Femur (tissue), 1 donor: ENCODE results near the gene PNMA1.
"Not testable (repeated sequence)": the region's sequence is repeated elsewhere in the genome, so short reads cannot be mapped to it uniquely, and the experiment has no call there.

Experiments used
- DNase-seq: peaks from one replicate; pipeline ENCODE4 v3.0.0-alpha.2; 2017

PNMA1 gene

DNA sequence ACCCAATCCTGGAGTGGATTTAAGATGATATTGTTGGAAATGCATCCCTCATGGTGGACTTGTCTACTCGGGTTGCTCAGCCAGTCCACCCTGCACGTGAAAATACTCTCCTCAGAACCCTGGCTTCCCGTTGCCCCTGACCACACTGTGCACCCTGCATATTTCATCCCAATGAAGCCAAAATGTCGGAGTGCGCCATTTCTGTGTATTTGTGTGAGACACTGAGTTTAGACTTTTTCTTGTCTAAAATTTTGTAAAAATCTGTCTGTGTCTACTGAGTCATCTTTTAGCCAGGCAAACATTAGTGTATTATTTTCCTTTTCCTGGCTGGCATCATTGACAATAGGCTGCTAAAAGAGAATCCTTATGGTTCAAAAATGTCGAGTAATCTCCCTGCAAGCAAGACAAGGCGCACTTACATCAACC, 485 bp upstream of the PNMA1 start:
- DNase-seq = no peak

DNA sequence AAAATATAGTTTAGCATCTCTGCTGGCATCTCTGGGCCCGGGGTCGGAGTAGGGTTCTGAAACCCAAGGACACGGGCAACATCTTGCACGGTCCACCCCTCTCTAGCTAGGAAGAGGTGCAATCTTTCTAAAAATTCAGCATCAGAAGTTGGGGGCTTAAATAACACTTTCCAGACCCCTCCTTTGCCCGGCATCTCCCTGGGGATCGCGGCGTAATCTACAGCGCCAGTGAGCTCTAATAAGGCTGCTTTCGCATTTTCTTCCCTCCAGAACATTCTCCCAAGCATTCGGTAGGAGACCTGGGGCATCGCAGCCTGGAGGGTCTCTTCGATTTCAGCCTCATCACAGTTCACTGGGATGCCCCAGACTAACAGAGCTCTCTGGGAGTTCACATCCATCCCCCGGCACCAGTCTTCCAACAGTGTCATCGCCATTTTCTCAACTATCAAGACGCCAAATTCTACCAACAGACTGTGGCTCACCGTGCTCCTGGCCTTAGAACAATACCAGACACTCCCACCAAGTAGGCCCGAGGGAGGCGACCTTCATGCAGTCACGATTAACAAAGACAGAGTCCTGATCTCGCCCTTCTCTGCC, 880 bp downstream of the PNMA1 start:
- DNase-seq = no peak

DNA sequence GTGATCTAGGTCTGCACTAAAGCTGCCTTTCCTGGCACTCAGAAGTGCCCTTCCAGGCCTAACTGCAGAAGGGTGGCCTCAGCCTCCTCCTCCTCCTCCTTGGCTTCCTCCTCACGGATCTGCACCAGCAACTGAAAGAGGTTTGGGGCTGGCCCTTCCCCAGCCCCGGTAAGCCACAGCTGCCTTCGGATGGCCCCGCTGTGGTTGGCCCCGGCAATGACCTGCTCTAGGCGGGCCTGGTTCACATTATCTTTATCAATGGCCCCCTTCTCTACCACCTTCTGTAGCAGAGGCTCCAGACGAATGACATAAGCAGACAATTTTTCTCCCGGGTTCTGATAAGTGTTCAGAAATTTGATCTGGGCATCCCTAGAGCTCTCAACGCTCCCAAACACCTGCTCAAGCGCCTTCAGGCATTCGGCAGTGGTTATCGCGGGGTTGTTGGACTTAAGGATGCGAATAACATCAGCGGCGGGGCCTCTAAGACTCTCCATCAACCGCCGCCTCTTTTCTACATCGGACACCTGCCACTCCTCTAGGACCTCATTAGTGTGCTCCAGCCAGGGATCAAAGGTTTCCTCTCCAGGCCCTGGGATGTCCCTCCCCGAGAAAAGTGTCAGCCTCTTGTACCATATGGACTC, 1.5 kb downstream of the PNMA1 start:
- no peak for DNase-seq

DNA sequence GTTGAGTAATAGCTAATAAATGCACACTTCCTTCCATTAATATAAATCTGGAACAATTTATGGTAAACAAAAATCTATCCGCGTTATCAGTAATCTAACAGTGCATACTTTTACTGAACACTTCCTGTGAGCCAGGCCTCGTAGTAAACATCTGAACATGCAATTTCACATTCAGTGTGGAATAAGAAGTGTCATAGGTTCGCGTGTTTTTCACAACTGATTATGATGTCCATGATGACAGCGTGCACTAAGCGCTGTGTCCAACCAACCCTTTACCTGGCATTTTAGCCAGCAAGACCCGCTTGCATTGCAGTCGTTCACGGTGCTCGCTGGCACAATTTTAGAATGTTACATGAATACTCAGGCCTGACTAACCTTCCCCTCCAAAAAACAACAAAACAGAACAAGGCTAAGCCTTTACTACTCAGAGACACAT, 2.1 kb downstream of the PNMA1 start:
- DNase-seq = no peak

DNA sequence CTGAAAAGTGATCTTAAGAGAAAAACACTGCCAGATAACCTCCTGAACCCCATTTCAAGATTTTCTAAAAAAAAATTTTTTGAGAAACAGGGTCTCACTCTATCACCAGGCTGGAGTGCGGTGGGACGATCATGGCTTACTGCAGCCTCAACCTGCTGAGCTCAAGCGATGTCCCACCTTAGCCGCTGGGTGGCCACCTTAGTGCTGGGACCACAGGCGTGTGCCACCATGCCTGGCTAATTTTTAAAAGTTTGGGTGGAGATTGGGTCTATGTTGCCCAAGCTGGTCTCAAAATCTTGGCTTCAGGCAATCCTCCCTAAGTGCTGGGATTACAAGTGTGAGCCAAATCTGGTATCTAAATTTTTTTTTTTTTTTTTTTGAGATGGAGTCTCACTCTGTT, 3.4 kb downstream of the PNMA1 start:
- DNase-seq = no peak

GRCh38 chr14:73709904-73710469, 4.2 kb downstream of the PNMA1 start:
- no peak for DNase-seq

DNA sequence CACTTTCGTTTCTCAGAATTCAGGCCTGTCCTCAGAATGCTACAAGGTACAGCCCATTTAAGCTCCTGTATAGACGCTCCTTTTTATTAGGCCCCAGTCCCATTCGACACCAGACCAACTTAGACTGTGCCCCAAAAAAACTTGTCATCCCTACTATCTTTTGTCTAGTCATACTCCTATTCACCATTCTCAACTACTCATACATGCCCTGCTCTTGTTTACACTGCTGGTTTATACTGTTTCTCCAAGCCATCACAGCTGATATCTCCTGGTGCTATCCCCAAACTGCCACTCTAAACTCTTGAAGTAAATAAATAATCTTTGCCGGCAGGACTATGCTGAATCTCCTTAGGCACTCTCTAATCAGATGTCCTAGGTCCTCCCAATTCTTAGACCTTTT, 6.1 kb downstream of the PNMA1 start:
- not testable (repeated sequence) for DNase-seq

- no peak for DNase-seq
Measured at GRCh38 chr14:73700325-73700724, 13.9 kb downstream of the PNMA1 start.

- DNase-seq = no peak
Measured at GRCh38 chr14:73696466-73697400, 17.5 kb downstream of the PNMA1 start.

- DNase-seq = no peak
Measured at GRCh38 chr14:73695997-73696396, 18.2 kb downstream of the PNMA1 start.

DNA sequence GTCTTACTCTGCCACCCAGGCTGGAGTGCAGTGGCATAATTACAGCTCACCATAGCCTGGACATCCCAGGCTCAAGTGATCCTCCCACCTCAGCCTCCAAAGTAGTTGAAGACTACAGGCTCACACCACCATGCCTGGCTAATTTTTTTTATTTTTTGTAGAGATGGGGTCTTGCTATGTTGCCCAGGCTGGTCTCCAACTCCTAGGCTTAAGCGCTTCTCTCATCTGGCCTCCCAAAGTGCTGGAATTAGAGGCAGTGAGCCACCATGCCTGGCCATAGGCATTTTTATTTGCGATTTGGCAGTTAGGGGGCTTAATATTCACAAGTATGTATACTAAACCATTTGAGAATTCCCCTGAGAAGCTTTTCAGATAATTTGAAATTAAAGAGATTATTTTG, 19.1 kb downstream of the PNMA1 start:
- no peak for DNase-seq

DNA sequence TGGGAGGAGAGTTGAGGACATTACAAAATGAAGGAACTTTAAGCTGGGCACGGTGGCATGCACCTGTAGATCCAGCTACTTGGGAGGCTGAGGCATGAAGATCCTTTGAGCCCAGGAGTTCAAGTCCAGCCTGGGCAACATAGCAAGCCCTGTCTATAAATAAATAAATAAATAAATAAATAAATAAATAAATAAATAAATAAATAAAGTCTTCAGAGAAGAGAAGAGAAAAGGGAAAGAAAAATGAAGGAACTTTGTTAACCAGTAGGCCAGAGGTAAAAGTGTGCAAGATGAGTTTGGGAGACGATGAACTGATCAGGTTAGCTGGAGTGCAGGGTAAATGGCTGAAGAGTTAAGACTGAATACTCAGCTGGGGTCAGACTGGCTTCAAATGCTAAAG, 20.1 kb downstream of the PNMA1 start:
- no peak for DNase-seq

- no peak for DNase-seq
Measured at GRCh38 chr14:73686901-73687300, 27.3 kb downstream of the PNMA1 start.

GRCh38 chr14:73685328-73685727, 28.9 kb downstream of the PNMA1 start:
- DNase-seq = no peak

DNA sequence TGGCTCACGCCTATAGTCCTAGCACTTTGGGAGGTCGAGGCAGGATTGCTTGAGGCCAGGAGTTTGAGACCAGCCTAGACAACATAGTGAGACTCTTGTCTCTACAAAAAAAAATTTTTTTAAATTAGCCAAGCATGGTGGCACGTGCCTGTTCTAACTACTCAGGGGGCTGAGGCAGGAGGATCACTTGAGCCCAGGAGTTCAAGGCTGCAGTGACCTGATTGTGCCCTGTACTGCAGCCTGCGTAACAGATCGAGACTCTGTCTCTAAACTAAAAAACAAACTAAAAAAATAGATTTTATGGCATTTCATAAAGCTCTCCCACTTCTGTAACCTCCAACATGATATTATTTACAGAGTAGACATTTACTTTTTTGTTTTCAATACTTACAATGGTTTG, 29.6 kb downstream of the PNMA1 start:
- DNase-seq = no peak

DNA sequence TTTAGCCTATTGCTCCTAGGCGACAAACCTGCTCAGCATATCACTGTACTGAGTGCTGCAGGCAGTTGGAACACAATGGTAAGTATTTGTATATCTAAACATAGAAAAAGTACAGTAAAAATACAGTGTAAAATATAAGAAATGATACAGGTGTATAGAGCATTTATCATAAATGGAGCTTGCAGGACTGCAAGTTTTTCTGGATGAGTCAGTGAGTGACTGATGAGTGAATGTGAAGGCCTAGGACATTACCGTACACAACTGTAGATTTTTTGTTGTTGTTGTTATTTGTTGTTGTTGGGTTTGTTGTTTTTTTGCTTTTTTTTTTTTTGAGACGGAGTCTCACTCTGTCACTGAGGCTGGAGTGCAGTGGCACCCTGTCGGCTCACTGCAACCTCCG, 33.4 kb downstream of the PNMA1 start:
- DNase-seq = no peak

- no peak for DNase-seq
Measured at GRCh38 chr14:73678698-73679097, 35.5 kb downstream of the PNMA1 start.

- no peak for DNase-seq
Measured at GRCh38 chr14:73674986-73675385, 39.2 kb downstream of the PNMA1 start.

DNA sequence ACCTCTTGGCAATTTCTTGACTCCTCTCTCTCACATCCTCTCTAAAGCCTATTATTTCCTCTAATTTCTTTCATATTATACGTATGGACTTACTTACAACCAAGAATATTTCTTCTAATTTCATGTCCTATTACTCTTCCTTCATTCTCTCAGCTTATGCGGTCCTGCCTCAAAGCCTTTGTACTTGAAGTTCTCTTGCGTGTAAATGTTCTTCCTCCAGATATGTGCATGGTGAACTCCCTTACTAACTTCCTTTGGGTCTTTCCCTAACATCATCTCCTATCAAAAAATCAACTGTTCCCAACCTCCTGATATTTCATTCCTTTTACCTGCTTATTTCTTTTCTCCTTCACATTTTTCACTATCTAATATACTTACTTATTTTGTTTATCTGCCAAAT, 46.3 kb downstream of the PNMA1 start:
- no peak for DNase-seq

- no peak for DNase-seq
Measured at GRCh38 chr14:73666583-73666982, 47.6 kb downstream of the PNMA1 start.

DNA sequence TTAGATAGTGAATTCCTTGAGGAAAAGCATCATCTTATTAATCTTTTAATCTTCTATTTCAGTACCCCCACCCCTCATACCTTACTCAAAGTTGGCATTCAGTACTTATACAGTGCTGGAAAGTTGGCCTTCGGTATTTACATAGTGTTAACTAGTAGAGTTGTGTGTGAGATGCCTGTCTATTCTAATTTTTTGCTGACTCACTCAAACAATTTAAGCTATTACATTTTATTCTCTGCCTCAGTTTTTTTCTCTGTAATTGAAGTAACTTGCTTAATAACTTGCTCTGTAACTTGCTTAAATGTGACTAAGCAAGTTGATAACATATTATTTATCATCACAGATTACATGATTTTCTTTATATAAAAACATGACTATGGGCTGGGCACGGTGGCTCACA, 49.1 kb downstream of the PNMA1 start:
- no peak for DNase-seq

- no peak for DNase-seq
Measured at GRCh38 chr14:73663548-73664212, 50.5 kb downstream of the PNMA1 start.

GRCh38 chr14:73662487-73662943, 51.7 kb downstream of the PNMA1 start:
- no peak for DNase-seq
